Stimulated activated CD8-positive, alpha-beta memory T cell treated with anti-CD3 and anti-CD28 coated beads, Interleukin-2, amount 100 ng/mL, for 1 hour (primary cell): Measurements from ENCODE around the gene DMD.
"Not testable (repeated sequence)": the region's sequence is repeated elsewhere in the genome, so short reads cannot be mapped to it uniquely, and the experiment has no call there.

Source experiments
- DNase-seq, 2 donors: peaks; one replicate each; pipeline ENCODE4 v3.0.0-alpha.2; 2020; ENCODE audit warnings: low read depth in 2 of 2

DMD gene

GRCh38 chrX:32852203-32852602 is 359.1 kb downstream of the DMD start:
- no peak for DNase-seq

DNA sequence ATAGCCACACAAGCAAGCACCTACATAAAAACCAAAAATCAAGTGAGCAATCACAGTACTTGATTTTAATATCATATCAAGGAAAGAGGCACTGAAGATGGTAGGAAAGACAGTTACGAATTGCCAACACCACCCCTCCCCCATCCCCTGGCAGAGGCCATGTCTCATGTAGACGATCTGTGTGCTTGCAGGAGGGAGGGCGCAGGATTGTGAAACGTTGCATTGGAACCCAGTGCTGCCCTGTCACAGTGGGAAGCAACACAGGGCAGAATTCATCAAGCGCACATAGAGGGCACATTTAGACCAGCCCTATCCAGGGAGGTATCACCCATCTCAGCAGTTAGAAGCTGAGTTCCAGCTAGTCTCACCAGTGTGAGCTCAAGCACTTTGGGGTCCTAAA is 359.8 kb downstream of the DMD start:
- DNase-seq = no peak

GRCh38 chrX:32847921-32848320 is 363.4 kb downstream of the DMD start:
- no peak for DNase-seq

GRCh38 chrX:32842053-32842452 is 369.3 kb downstream of the DMD start:
- no peak for DNase-seq

DNA sequence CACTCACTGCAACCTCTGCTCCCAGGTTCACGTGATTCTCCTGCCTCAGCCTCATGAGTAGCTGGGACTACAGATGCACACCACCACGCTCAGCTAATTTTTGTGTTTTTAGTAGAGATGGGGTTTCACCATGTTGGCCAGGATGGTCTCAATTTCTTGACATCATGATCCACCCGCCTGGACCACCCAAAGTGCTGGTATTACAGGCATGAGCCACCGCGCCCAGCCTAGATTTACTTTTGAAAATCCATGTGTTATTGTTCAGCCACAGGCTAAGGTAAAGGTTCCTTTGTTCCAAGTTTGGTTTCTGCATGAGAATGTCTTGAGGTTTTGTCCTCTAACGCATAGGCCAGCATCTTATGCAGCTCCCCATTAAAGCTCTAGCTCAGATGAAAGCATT is 371.6 kb downstream of the DMD start:
- DNase-seq = no peak

- DNase-seq = no peak
These were observed 386.3 kb downstream of the DMD start for GRCh38 chrX:32825009-32825408.

DNA sequence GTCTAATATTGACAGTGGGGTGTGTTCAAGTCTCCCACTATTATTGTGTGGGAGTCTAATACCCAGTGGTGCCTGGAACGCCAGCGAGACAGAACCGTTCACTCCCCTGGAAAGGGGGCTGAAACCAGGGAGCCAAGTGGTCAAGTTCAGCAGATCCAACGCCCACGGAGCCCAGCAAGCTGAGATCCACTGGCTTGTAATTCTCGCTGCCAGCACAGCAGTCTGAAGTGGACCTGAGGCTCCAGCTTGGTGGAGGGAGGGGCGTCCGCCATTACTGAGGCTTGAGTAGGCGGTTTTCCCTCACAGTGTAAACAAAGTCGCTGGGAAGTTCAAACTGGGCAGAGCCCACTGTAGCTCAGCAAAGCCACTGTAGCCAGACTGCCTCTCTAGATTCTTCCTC is 407.3 kb downstream of the DMD start:
- DNase-seq = no peak

- no peak for DNase-seq
These were observed 412.4 kb downstream of the DMD start for GRCh38 chrX:32798990-32799389.

DNA sequence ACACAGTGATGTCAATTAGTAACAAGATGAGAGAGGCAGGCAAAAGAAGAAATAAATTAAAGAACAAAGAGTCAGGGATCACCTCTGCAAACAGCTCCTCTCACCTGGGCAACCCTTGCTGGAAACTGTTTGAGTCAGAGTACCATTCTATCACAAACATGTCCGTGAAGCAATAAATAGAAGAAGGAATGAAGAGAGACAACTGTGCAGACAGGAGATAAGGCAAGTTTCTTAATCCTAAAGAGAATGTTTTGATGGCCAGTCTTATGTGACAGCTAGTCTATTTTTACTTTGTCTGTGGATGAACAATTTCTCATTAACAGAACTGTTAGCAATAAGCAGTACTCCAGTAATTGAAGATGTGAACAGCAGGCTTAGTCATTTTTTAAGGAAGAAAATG is 422.4 kb downstream of the DMD start:
- DNase-seq = no peak

DNA sequence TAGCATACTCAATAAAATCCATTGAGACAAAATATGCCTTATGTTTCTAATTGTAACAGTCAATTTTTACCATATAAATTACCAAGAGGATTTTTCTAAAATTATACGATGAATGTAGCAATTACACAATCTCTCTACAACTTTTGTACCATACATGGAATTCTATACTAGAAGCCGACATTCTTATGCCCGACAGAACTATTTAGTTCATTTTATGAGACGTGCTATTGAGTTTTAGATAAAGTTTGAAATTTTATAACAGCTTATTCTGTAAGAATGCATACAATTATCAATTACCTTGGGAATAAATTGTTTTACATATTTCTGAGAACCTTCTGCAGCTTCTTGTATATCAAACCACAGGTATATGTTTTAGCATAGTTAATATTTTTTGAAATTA is 431.2 kb downstream of the DMD start:
- no peak for DNase-seq

- DNase-seq = no peak
These were observed 432.4 kb downstream of the DMD start for GRCh38 chrX:32778965-32779364.

GRCh38 chrX:32774966-32775365 is 436.4 kb downstream of the DMD start:
- DNase-seq = no peak

GRCh38 chrX:32749070-32749469 is 462.3 kb downstream of the DMD start:
- DNase-seq = no peak

DNA sequence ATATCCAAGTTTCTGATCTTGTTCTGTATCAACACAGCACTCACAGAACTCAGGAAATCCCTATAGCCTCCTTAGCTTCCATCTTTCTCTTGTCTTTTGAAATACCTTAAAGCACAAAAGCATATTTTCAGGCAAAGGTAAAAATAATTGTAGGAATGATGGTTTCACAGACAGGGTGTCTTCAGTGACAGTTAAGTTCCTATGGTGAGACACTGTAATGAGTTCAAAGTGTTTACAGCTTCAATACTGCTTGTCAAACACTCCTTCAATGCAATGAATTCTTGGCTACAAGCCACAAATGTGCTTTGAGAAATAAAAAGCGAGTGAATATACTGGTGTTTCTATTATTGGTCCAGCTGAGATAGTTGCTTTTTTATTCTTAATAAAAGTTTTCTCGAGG is 466.0 kb downstream of the DMD start:
- no peak for DNase-seq

DNA sequence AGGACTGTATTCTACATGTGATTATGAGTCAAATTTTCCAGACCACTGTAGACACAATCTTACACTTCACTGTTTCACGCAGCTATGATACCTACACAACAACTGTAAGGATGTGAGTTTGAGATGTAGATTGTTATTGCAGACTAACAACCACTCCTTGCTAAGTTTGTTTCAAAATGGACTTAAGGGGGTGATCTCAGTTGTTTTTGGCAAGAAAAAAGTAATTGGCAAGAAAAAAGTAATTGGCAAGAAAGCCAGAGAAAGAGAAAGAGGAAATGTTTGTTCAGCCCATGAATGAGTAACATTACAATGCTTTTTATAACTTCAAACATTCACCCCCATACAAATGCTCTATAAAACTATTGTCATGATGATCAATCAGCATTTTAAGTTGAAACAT is 466.4 kb downstream of the DMD start:
- DNase-seq = no peak

DNA sequence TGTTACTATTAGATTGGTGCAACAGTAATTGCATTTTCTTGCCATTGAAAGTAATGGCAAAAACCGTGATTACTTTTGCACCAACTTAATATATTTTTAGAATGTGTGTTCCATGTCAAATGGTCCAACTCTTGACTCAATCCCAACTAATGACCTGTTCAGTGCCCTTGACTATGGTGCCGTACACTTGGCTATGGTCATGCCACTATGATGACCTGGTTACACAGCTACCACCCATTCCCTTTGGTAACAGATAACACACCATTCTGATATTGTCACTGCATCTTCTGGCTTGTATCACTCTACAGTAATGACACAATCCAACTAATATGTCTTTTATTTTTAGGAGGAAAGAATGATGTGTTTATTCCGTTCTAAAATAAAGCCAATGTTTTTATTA is 469.4 kb downstream of the DMD start:
- no peak for DNase-seq

- DNase-seq = no peak
These were observed 502.8 kb downstream of the DMD start for GRCh38 chrX:32708542-32708941.

- not testable (repeated sequence) for DNase-seq
These were observed 506.0 kb downstream of the DMD start for GRCh38 chrX:32705385-32705784.

- DNase-seq = no peak
These were observed 524.0 kb downstream of the DMD start for GRCh38 chrX:32687379-32687778.

DNA sequence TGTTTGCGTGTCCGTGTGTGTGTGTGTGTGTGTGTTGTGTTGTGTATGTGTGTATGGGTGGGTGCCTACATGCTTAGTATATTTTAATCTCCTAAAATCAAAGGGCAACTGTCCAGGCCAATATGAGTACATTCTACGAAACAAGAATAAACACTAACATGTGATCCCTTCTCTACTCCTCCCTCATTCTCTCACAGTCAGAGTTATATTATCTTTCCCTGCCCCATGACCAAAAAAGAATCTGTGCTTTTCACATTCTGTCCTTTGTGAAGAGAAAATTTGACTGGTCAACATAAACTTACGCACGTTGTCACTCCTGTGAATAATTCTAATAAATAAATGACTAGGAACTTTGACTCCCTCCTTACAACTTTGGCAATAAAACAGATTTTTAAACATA is 532.9 kb downstream of the DMD start:
- DNase-seq = no peak

DNA sequence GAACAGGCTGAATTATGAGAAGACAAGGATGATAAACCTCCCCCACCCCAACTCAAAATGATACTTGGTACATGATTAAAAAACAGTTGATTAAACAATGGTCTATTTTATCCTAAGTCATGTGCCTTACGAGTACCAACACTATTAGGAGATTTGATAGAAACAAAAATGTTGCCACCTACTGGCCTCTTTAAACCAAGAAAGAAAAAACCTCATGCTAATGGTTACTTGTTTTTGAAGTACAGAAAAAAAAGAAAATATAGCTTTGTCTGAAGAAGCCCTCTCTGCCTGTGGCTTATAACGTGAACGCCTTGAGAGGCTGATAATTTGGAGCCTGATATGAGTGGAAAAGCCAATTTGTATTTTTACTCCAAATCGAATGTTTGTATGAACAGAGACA is 538.2 kb downstream of the DMD start:
- no peak for DNase-seq

DNA sequence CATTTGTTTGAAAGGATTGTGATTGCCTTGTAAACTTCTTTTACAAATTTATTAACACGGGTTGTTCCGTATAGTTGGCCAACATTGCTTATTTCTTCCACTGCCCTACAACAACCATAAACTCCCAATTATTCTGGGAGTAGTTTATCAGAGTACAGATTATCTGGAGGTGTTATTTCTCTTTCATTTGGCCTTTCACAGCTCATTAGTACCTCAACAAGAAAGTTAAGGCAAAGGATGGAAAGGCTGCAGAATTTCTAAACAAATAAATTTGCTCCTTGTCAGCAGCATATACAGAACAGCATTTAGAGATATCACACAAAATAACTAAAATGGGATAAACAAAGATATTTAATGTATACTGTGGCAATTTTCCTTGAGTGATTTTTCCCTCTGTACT is 548.8 kb downstream of the DMD start:
- DNase-seq = no peak

- no peak for DNase-seq
These were observed 566.7 kb downstream of the DMD start for GRCh38 chrX:32644476-32645245.

GRCh38 chrX:32642283-32642682 is 569.1 kb downstream of the DMD start:
- no peak for DNase-seq
